Activated CD8-positive, alpha-beta memory T cell treated with anti-CD3 and anti-CD28 coated beads, Interleukin-2, amount 50 U/mL, for 4 hours (primary cell): Measurements from ENCODE around the gene EHF.

Experiments used
- DNase-seq: peaks from one replicate; pipeline ENCODE4 v3.0.0-alpha.2; 2020

The EHF gene

DNA sequence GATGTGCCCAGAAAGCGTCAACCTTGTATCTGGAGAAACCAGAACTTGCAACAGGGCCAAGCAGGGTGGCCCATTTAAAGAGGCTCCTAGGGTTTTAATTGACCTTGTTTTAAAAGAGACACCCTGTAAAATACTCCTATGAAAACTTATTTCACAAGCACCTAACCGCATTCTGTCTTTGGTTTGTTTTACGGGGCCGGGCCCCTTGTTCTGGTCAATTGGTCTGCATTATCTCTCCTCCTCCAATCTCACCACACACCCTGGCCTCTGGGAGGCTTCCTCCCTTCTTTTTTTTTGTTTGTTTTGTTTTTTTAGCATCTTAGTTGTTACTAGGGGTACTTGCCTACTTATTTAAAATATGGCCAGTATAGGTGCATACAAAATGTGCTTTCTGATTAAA is 4.7 kb downstream of the EHF start:
- no peak for DNase-seq

DNA sequence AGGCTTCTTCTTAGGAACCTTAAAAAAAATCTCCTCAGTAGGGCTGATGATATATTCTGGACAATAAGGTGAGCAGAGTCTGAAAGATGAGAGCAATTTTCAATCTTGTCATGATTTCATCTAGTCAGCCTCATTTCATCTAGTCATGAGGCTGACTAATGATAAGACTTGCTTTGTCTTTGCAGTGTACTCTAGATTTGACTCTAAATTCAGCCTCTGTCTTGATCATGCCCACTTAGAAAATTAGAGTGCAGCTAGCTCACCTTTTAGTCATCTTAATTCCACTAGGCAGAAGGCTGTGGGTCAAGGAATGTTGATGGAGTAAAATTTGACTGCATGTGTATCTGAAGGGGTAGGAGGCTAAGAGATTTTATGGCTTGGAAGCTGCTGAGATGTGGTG is 5.5 kb downstream of the EHF start:
- DNase-seq = no peak

DNA sequence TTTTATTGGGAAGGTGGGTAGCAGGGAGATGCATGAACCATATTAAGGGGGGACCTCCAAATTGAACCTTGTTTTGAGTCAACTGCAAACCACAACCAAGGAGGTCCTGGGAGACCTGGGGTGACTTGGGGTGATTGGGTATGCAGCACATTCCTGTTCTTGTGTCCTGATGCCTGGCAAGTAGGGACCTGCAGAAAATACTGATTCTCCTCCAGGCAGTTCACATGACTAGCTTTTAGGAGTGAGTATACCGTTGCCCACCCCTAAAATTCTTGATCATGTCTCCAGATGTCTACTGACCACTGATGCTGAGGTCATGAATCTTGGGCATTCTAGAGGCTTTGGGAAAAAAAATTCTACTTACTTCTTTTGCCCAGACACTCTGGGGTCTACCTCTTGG is 6.3 kb downstream of the EHF start:
- DNase-seq = no peak

DNA sequence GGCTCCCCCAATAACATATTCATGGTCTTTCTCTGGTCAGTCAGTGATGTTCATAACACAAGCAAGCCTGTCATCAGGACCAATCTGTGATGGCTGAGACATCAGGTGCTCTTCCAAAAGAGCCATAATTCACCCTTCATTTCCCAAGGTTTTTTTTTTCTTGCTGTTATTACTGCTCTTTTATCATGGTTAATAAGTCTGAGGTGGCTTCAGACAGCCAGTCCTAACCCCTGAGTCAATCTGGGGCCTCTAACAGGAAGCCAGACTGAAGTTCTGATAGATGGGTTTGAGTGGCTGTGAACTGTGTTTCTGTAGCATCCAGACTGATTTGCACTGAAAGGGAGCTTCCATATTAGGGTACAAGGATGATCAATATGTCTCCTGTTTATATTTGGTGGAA is 8.8 kb downstream of the EHF start:
- DNase-seq = no peak

DNA sequence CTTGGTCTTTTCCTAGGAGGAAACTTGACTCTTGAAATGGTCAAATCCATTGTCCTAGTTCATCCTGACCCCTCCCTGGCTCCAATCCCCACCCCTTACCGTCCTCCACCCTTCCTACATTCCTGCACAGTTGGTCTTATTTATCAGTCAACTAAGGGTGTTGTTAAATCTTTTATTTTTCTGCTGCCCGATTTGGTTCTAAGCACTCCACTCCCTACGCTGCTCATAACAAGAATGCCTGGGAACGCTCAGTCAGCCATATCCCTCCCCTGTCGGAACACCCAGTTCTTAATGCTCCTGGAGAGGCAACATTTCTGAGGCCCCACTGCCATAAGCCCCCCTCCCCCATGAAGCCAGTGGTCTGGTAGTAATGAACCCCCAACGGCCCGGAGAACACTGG is 9.7 kb downstream of the EHF start:
- no peak for DNase-seq

DNA sequence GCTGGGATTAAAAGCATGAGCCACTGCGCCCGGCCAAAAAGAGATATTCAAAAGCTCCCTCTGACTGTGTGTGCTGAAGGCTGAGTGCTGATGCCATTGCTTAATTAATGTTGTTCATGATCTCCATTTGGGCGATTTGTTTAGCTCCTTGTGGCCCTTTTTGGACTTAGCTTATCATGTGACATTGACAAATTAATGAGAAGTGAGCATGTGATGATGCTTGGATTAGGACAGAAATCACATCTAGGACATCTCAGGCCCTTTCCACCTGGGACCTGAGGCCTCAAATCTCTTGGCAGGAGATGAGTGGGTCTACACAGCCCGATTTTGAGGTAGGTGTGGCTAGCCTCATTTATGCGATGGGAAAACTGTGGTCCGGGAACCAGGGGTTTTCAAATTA is 10.4 kb downstream of the EHF start:
- DNase-seq = no peak

DNA sequence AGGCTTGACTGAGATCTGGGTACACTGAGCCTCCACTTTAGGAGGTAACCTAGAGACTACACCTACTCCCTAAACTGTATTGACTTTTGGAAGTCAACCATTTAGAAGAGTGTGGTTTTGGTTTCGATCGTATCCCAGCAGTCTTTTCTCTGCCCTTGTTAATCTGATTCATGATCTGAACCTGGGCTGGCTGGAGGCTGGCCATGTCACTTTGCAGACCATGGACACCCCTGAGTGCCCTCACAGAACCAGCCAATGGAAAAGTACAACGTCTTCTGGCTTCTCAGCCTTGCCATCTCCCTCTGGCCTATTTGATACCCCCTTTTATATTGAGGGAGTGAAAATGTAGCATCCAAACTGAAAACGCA is 10.8 kb downstream of the EHF start:
- DNase-seq = no peak

DNA sequence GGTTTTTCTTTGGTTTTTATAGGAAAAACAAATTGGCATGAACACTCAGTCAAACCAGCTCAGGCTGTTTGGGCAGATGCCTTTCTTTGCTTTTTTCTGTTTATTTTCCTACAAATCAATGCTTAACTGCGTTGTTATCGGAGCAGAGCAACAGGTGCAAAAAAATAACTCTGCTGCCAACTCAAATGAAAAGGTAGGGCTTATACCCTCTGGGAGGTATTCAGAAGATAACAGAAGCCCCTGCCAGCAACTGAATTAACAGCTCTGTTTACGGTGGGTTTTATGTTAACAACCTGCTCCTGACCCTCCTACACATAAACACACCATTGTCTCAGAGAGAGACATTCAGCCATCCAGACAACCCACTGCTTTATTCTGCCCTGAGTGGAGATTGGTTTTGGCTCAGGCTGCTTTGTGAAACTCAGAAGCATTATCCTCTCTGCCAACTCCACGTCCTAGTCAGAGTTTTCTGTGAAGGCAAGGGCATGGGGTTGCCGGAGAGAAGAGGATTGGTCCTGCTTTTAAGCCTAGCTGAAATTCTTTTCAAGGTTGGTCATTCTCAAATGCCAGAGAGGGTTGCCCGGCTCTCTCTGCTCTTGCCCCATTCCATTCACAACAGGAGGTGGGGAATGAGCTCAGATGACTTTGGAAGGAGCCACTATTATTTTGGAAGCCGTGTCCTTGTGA is 11.4 kb downstream of the EHF start:
- no peak for DNase-seq

DNA sequence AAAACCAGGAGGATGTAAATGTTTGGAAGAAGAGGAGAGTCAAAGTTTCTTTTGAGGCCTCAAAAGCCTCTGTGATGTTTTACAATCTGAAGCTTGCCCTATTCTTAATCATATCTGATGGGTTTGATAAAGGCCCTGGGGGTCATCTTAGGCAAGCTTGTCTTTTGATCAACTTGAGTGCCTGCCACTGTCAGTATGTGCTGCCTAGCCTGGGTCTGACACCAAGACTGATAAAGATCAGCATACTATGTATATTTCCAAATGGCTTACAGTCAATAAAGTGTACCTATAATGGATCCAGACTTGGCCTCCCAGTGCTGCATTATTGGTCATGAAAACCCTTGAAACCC is 12.7 kb downstream of the EHF start:
- no peak for DNase-seq

DNA sequence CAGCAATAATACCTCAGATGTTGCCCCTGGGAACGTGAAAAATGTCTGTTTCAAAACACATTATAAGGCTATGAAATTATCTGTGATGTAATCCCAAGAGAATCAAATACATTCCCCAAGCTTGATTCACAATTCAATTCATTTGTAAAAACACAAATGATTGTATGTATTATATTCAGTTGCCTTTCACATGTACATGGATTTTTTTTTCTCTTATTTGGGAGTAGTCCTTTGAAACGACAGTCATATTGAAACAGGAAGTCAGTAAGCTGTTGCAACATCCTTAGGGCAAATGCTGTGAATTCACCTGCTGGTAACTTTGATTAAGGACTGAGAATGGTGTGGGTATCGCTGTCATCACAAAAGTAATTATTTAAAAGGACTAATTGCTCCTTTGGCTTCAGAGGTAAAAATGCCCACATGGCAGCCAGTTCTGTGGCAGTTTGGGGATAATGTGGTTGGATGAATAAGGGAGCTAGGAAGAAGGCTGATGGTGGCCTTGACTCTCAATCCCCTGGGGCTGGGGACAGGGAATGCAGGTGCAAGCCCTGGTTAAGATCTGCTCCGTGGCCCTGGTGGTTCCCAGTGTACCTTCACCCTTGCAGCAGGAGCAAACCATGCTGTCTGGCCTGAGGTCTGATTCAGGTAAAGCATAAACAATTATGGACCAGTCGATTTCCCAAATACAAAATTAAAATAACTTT is 13.2 kb downstream of the EHF start:
- DNase-seq = no peak

DNA sequence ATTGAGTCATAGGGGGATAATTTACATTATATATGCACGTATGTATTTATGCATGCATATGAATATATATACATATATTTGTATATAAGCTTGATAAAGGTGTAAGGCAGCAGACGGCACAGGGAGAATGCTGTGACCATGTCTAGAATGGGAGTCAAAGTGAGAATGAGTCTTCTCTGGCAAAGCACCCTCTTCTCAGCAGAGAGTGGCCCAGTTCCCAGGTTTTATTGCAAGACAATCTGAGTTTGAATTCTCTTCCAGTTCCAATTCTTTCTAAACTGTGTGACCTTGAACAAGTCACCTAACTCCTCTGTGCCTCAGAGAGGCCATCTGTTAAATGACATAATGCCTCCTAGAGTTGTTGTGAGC is 13.8 kb downstream of the EHF start:
- no peak for DNase-seq

DNA sequence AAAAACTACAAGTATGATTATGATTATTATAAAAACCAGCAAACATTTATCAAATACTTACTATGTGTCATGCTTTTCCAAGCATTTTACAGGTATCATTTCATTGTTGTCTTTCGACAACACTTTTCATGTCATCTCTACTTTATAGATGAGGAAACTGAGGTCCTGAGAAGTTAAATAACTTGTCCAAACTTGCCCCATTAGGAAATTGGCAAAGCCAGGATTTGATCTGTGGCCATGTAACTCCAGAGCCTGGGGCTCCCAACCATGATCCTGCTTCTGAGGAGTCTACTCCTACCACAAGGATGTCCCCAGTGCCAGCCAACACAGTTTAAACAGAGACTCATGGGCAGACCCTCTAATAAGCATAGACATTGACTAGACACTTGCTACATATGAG is 15.2 kb downstream of the EHF start:
- no peak for DNase-seq

DNA sequence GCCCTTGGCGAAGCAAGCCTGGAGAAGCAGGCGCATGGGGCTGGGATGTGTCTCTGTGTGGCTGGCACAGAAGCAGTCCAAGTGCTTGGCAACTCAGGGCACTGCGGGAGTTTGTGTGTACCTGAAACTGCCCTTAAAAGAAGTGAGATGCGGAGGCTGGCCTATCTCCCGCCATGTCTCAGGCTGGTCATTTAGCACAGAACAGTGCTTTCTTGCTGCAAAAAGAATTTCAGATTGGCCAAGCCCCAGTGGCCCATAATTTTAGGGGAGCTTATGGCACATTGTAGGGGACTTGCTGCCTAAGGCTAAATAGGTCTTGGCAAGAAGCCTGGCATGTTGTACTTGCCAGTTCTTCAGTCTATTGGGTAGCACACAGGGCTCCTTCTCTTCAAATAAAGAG is 16.4 kb downstream of the EHF start:
- no peak for DNase-seq

DNA sequence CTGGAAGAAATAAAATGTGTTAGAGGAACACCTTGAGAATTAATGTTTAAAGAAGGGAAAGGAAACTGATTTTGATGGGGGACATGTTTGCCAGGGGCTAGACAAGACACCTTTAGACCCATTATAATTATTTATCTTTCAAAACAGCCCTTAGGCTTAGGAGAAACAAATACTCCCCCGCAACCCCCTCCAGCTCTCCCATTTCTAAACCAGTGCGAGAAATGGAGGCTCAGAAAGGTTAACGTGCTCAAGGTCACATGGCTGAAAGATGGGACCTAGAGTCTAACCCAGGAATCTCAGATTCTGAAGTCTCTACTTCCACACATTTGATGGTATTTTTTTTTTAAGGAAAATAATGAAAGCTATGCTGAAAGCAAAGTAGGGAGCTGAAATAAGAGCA is 18.0 kb downstream of the EHF start:
- DNase-seq = no peak

DNA sequence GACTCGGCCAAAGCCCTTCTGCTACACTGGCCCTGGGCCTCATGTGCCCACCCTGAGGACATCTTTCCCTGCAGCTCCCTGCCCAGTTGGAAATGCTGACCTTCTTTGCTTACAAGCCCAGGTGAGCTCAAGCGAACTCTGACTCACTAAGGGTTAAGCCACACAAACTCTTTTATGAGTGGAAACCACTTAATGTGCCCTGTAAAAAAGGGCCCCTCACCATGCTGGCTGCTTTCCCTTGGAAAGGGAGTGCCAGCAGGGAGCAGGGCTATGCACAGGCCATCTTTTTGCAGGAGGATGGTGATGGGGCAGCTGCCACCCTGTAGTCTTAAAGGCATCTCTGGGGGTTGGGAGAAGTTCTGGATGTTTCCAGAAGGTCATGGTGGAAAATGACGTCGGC is 18.7 kb downstream of the EHF start:
- DNase-seq = no peak

DNA sequence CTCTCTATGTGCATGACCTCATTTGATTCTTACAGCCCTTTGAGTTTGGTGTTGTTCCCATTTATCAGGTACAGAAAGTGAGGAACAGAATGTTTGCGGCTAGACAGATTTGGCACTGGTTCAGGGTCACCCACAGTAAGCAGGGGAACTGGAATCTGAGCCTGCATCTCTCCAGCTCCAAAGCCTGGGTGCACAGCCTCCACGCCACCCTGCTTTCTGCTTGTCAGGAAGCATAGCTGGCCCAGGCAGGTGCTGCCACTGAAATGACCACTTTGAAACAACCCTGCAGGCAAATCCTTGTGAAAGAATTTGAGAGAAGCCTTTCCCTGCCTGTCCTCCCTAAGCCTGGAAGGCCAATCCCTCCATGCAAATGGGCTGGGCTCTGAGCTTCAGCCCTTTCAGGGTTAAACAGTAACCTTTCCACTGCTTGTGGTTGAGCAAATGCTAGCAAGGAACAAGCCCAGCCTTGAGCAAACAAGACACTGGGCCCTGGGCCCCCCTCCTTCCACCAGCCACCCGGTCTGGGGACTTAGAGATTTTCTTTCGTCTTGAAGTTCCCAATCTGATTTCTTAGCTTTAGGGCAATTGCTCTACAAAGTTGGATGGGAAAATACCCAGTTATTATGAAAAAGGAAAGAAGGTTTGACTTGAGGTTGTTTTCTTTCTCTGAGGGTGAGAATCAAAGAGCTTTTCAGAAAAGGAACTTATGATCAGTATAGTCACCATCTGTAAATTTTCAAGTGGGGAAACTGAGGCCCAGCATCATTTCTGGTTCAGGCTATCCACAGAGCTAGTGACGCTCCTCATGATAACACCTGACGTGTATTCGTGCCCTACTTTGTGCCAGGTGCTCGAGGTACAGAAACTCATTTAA is 19.4 kb downstream of the EHF start:
- no peak for DNase-seq

DNA sequence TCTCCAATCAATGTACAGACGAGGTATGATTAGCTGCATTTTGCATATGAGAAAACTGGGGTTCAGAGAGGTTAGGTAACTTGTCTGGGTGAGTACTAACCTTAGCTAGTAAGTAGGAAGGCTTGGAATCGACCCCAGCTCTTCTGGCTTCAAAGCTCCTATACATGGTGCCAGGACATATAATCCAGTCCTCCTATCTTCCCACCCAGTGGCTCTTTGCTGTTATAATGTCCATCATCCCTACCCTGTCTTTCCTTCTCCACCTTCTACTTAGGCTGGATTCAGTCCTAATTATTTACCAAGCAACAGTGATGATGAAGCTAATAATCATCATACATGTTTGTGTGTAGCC is 20.0 kb downstream of the EHF start:
- no peak for DNase-seq

DNA sequence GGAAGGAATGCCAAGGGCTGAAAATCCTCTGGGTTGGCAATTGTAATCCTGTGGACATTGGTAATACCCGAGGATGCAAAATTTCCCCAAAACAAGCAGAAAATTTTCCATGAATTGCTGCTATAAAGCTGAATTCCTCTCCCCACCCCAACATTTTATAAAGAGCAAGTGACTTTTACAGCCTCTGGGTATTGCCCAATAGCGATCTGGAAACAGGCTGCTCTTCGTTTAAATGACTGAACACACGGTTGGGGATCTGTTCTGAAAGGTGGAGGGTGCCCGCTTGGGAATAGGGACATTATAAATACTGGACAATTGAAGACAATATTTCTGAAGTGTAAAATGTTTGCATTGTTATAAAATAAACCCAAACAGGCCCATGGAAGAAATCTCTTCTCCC is 20.6 kb downstream of the EHF start:
- DNase-seq = no peak

DNA sequence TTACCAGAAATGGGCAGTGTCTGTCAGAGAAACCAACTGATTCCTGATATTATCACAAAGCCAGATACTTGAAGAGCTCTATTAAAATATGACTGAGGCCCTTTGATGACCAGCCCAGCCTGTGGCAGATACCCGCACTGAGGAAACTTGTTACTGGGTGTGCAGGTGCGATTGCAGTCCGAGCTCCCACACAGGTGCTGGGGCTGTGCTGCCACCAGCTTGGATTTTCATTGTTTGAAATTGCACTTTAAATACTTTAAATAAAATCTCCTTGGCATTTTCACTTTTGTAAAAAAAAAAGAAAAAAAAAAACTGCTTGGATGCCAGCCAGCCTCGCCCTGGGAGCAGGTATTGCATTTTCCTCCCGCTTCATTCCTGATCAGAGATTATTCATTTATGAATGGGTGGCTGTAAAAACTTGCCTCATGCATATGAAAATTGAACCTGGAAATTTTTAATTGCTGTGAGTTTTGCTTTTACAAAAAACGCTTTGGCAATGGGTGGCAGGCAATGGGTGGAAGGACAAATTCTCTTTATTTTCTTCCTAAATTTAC is 21.2 kb downstream of the EHF start:
- DNase-seq = no peak

DNA sequence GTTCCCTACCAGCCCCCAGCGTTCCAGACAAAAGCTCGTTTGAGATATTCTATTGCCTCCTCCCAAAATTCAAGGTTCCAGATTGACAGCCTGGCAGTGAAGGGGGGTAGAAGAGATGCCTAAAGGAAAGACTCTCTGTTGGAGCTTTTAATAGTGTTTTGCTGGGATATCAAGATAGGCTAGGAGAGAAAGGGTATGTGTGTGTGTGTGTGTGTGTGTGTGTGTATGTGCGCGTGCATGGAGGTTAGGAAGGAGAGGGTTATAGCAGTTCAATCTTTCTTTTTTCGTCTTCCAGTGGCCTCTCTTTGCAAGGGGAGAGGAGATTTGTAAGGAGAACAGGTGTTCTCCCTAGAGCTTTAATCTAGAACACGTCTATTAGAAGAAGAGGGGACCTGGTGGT is 22.0 kb downstream of the EHF start:
- no peak for DNase-seq

DNA sequence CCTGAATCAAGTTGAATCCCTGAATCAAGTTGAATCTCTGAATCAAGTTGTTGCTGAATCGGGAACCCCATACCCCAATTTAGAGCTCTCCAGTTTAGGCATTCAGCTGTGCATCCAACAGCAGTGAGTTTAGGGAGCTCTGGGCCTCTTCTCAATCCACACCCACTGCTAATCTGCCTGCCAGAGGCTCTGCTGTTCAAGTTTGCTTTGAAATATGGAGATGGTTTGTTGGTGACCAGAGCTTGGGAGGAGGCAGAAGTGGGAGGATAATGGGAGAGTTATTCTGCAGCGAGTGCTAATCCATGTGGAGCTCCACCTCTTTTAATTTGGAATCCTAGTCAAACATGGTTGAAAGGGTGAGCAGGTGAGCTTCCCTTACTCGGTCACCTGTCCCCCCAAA is 22.4 kb downstream of the EHF start:
- no peak for DNase-seq

DNA sequence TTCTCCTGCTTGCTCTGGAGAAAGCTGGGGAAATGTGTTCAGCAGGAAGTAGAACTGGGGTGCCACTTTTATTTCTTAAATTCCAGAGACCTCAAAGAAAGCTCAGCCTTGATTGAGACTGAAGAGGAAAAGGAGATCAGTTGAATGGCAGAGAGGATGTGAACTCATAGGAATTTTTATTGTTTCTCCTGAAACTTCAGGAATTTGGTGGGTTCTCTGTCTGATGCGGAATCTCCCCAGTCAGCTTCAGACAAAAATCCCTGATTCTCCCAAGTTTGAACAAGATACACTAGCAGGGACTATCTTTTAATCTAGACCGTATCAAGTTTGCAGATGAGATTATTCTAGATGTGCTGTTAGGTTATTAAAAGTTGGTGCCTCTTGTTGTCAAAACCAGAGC is 23.0 kb downstream of the EHF start:
- no peak for DNase-seq

DNA sequence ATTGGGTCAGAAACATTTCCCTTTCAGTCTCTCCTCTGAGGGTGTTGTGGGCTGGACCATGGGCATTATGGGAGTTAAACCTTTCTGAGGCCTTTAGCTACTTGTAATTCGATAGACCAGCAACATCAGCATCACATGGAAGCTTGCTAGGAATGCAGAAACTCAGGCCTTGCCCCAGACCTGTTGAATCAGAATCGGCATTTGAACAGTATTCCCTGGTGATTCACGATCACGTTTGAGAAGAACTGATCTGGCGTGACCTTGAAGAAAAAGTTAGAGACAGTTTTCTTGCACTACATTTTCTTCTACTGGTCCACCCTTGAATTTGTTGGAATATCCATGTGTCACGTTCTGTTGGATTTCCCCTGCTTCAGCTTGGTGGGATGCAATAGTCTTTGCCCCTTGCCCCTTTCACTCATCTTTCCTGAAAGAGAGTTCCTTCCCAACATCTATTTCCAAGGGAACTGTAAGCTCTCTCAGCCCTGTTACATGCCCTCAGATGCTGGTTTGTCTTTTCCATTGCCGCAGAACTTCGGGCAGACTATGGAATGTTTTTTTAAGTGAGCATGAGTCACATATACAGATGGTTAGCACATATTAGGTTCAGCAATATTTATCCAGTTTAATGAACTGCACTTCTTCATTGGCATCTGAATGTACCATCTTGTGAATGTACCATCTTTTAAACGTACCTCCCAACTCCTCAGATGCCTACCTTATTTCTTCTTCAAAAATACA is 23.9 kb downstream of the EHF start:
- no peak for DNase-seq

DNA sequence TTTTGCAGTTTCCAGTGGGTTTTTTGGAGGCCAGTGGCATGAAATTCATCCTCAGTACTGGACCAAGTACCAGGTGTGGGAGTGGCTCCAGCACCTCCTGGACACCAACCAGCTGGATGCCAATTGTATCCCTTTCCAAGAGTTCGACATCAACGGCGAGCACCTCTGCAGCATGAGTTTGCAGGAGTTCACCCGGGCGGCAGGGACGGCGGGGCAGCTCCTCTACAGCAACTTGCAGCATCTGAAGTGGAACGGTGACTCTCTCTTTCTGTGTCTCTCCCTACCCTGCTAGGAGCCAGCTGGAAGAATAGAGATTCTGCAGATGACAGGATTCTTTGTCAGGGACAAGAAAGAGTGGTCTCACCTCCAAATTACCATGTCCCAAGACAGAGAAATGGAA is 25.5 kb downstream of the EHF start:
- no peak for DNase-seq
